Nephron (organoid): ENCODE results near the gene KRTAP21-3.
"Not testable (repeated sequence)": the region's sequence is repeated elsewhere in the genome, so short reads cannot be mapped to it uniquely, and the experiment has no call there.

Experiments
- H3K27ac Mint-ChIP-seq, 3 experiments: 2 replicates each; pipeline ENCODE4 v1.8.0; 2020; ENCODE audit warnings: mixed read lengths in 3 of 3, mild to moderate bottlenecking in 2 of 3, moderate library complexity in 1 of 3
- H3K27me3 Mint-ChIP-seq: 2 replicates; pipeline ENCODE4 v1.8.0; 2021; ENCODE audit warnings: low read depth, mild to moderate bottlenecking, moderate library complexity, mixed read lengths
- H3K36me3 Mint-ChIP-seq: 2 replicates; pipeline ENCODE4 v1.8.0; 2020; ENCODE audit warnings: low read depth, mixed read lengths
- H3K4me1 Mint-ChIP-seq: 2 replicates; pipeline ENCODE4 v1.8.0; 2020; ENCODE audit warnings: mixed read lengths
- H3K4me3 Mint-ChIP-seq, 3 experiments: 2 replicates each; pipeline ENCODE4 v1.8.0; 2020; ENCODE audit warnings: mild to moderate bottlenecking in 3 of 3, mixed read lengths in 3 of 3, moderate library complexity in 2 of 3
- H3K9me3 Mint-ChIP-seq: 2 replicates; pipeline ENCODE4 v1.8.0; 2020; ENCODE audit warnings: mixed read lengths
- CTCF ChIP-seq, 3 experiments: fragments of 200-600 bp; sonication (generic); IDR thresholded peaks; one replicate each; pipeline ENCODE4 v1.5.0; 2021; ENCODE audit warnings: antibody characterized with exemption in 3 of 3; ENCODE audit not compliant: unreplicated experiment in 3 of 3

The KRTAP21-3 gene

GRCh38 chr21:30718239-30718909 lies at the start of gene KRTAP21-3:
TSS of gene KRTAP21-3 (minus strand) at chr21:30718777. CDS start at chr21:30718759, 18 bp downstream.
- Mint-ChIP-seq H3K27ac (no peak within 1 kb of the TSS), H3K4me1 (no peaks in the 10 kb centered on the region), H3K36me3 (no peaks in the 10 kb centered on the region), H3K27me3 (no peaks in the 10 kb centered on the region), H3K9me3 (peaks cover 4% of the 10 kb centered on the region), H3K4me3 (no peak within 1 kb of the TSS)
- no peak for TF ChIP-seq CTCF (IDR thresholded peaks at IDR 0.05; ENCODE audit: unreplicated experiment in 3 of 3)

- Mint-ChIP-seq H3K27me3 (no peaks in the 10 kb centered on the region), H3K4me1 (peaks cover 15% of the 10 kb centered on the region), H3K9me3 (no peaks in the 10 kb centered on the region), H3K27ac (no peak overlapping the region), H3K4me3 (no peak overlapping the region), H3K36me3 (no peaks in the 10 kb centered on the region)
- no peak for TF ChIP-seq CTCF (IDR thresholded peaks at IDR 0.05; ENCODE audit: unreplicated experiment in 3 of 3)
Observed at GRCh38 chr21:30760776-30761175, 42.2 kb upstream of the KRTAP21-3 start.

GRCh38 chr21:30758306-30758705 lies 39.7 kb upstream of the KRTAP21-3 start:
- Mint-ChIP-seq H3K9me3 (no peaks in the 10 kb centered on the region), H3K27me3 (no peaks in the 10 kb centered on the region), H3K27ac (no peak overlapping the region), H3K36me3 (no peaks in the 10 kb centered on the region), H3K4me1 (peaks cover 15% of the 10 kb centered on the region), H3K4me3 (no peak overlapping the region)
- TF ChIP-seq CTCF (IDR thresholded peaks at IDR 0.05; ENCODE audit: unreplicated experiment in 3 of 3): no peak

GRCh38 chr21:30755328-30755727 lies 36.8 kb upstream of the KRTAP21-3 start, which contains the start of gene KRTAP21-1:
TSS of gene KRTAP21-1 (minus strand) at chr21:30755428. CDS start at chr21:30755378, 50 bp downstream.
- H3K27ac Mint-ChIP-seq, H3K27me3 Mint-ChIP-seq, H3K9me3 Mint-ChIP-seq, H3K36me3 Mint-ChIP-seq, H3K4me3 Mint-ChIP-seq: not testable (repeated sequence)
- H3K4me1 Mint-ChIP-seq: peaks cover 15% of the 10 kb centered on the region

- Mint-ChIP-seq H3K27me3 (no peaks in the 10 kb centered on the region), H3K4me3 (no peak within 1 kb of the TSS), H3K4me1 (no peaks in the 10 kb centered on the region), H3K27ac (no peak within 1 kb of the TSS), H3K9me3 (no peaks in the 10 kb centered on the region), H3K36me3 (no peaks in the 10 kb centered on the region)
- TF ChIP-seq CTCF (IDR thresholded peaks at IDR 0.05; ENCODE audit: unreplicated experiment in 3 of 3): no peak
Observed at GRCh38 chr21:30747159-30747558, 28.6 kb upstream of the KRTAP21-3 start, which contains the start of gene KRTAP21-2. TSS of gene KRTAP21-2 (minus strand) at chr21:30747259. CDS start at chr21:30747202, 57 bp downstream.

GRCh38 chr21:30740462-30740861 lies 21.9 kb upstream of the KRTAP21-3 start:
- TF ChIP-seq CTCF (IDR thresholded peaks at IDR 0.05; ENCODE audit: unreplicated experiment in 3 of 3): no peak
- Mint-ChIP-seq H3K4me3 (no peak overlapping the region), H3K9me3 (no peaks in the 10 kb centered on the region), H3K36me3 (no peaks in the 10 kb centered on the region), H3K27me3 (no peaks in the 10 kb centered on the region), H3K4me1 (no peaks in the 10 kb centered on the region), H3K27ac (no peak overlapping the region)
